ENCODE measurements around the gene ATF5. TPM values are rescaled to one million over a fixed set of nuclear protein-coding genes. Genes with fewer than 3 reads are reported as not detected.

Gene ATF5
- total and polyA plus RNA-seq, 10 of the 15 experiments (the other 5 are each of a cell fraction or from before 2014, with no cell fraction given) = 9.1 to 133 (median 24.0) TPM

DNA sequence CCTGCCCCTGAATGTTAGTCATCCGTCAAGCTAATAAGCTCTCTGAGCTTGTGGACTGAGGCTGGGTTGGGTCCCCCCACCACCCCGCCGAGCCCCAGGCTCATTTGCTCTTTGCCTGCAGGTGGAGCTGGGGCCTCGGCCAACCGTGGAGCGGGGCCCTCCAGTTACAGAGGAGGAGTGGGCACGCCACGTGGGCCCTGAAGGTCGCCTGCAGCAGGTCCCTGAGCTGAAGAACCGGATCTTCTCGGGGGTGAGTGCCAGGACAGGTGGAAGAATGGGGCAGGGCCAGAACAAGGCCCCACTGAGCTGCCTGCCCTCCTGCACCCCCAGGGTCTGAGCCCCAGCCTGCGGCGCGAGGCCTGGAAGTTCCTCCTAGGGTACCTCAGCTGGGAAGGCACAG, 46.4 kb upstream of the ATF5 start:
- ChIA-PET RAD21 (ENCODE audit: unreplicated experiment) (no interaction called here), CTCF (no interaction called here), POLR2A (interaction anchor here (1.0 kb wide), 2 partner anchors 11 to 24 kb away, joined by 3 read pairs; no protein-coding TSS in a partner anchor), SMC1A (ENCODE audit: uncharacterized antibody, unreplicated experiment) (interaction anchor here (1.0 to 1.1 kb wide), 2 partner anchors 12 to 29 kb away, joined by 3 read pairs; no protein-coding TSS in a partner anchor)
- intact Hi-C loops (cut with micrococcal nuclease; ENCODE audit: unreplicated experiment) (no loop called here), in situ Hi-C loops (cut with MboI) (loop anchor here (25.0 kb wide), 1 partner anchor 1245 kb away; the partner anchor contains the start of genes CA11 and DBP)
- no peak for ATAC-seq
- no peak overlapping the region for H3K27ac ChIP-seq (ENCODE audit: control insufficient read depth, insufficient read depth)
- no peaks in the 10 kb centered on the region; the same call in 2 of the 3 replicates for H3K9me3 ChIP-seq (replicated peaks; ENCODE audit: control insufficient read depth, insufficient read depth, low read length)
- H3K4me2 ChIP-seq (ENCODE audit: control insufficient read depth, insufficient read depth) = no peak overlapping the region
- WGBS (ENCODE audit: insufficient coverage, insufficient replicate concordance, low lambda C conversion rate, missing lambda C conversion rate) = 95% methylated on average over 14 of the region's 14 CpGs
- H2AFZ ChIP-seq (ENCODE audit: control insufficient read depth, low read depth, low read length) = no peak overlapping the region
- H4K20me1 ChIP-seq (ENCODE audit: control insufficient read depth, insufficient read depth) = no peaks in the 10 kb centered on the region
- no peaks in the 10 kb centered on the region for H3K27me3 ChIP-seq (replicated peaks in 1 of 2; ENCODE audit: control insufficient read depth in 2 of 2, insufficient read depth in 2 of 2, low read length in 1 of 2)
- no peak for TF ChIP-seq SMAD5 (IDR thresholded peaks at IDR 0.05; ENCODE audit: low read depth)
- no peak for TF ChIP-seq BRCA1 (IDR thresholded peaks at IDR 0.05; ENCODE audit: low read depth, low read length)
- no peak for TF ChIP-seq IKZF2 (IDR thresholded peaks at IDR 0.05)
- TF ChIP-seq, protein P1, sequence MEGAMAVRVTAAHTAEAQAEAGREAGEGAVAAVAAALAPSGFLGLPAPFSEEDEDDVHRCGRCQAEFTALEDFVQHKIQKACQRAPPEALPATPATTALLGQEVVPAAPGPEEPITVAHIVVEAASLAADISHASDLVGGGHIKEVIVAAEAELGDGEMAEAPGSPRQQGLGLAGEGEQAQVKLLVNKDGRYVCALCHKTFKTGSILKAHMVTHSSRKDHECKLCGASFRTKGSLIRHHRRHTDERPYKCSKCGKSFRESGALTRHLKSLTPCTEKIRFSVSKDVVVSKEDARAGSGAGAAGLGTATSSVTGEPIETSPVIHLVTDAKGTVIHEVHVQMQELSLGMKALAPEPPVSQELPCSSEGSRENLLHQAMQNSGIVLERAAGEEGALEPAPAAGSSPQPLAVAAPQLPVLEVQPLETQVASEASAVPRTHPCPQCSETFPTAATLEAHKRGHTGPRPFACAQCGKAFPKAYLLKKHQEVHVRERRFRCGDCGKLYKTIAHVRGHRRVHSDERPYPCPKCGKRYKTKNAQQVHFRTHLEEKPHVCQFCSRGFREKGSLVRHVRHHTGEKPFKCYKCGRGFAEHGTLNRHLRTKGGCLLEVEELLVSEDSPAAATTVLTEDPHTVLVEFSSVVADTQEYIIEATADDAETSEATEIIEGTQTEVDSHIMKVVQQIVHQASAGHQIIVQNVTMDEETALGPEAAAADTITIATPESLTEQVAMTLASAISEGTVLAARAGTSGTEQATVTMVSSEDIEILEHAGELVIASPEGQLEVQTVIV (IDR thresholded peaks at IDR 0.05; ENCODE audit: borderline replicate concordance, partially characterized antibody) = no peak
- TF ChIP-seq NR2C1 (IDR thresholded peaks at IDR 0.05) = no peak
- TF ChIP-seq, protein P2, sequence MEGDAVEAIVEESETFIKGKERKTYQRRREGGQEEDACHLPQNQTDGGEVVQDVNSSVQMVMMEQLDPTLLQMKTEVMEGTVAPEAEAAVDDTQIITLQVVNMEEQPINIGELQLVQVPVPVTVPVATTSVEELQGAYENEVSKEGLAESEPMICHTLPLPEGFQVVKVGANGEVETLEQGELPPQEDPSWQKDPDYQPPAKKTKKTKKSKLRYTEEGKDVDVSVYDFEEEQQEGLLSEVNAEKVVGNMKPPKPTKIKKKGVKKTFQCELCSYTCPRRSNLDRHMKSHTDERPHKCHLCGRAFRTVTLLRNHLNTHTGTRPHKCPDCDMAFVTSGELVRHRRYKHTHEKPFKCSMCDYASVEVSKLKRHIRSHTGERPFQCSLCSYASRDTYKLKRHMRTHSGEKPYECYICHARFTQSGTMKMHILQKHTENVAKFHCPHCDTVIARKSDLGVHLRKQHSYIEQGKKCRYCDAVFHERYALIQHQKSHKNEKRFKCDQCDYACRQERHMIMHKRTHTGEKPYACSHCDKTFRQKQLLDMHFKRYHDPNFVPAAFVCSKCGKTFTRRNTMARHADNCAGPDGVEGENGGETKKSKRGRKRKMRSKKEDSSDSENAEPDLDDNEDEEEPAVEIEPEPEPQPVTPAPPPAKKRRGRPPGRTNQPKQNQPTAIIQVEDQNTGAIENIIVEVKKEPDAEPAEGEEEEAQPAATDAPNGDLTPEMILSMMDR (IDR thresholded peaks at IDR 0.05 in 2 of 3, conservative IDR thresholded peaks at IDR 0.05 in 1 of 3; ENCODE audit: control insufficient read depth in 2 of 3, extremely low read depth in 1 of 3, insufficient read depth in 1 of 3, low read depth in 3 of 3, low read length in 3 of 3) = no peak
- TF ChIP-seq ETV6 (conservative IDR thresholded peaks at IDR 0.05 in 1 of 2, IDR thresholded peaks at IDR 0.05 in 1 of 2; ENCODE audit: borderline replicate concordance in 1 of 2, low read depth in 1 of 2) = no peak
- no peak for TF ChIP-seq FOXK2 (IDR thresholded peaks at IDR 0.05)
- TF ChIP-seq SKIL (IDR thresholded peaks at IDR 0.05; ENCODE audit: low read depth, poor library complexity, severe bottlenecking) = no peak
- TF ChIP-seq SPI1 (IDR thresholded peaks at IDR 0.05; ENCODE audit: borderline replicate concordance, insufficient read depth, low read depth, low read length) = no peak
- DNase-seq (ENCODE audit: low read depth, low spot score) = no peak
- no peak overlapping the region for H3K9ac ChIP-seq (ENCODE audit: control insufficient read depth, insufficient read depth, low read length)
- peaks cover 6% of the 10 kb centered on the region for H3K79me2 ChIP-seq (ENCODE audit: control insufficient read depth, insufficient read depth, low read length)
- peaks cover 12% of the 10 kb centered on the region for H3K4me1 ChIP-seq (ENCODE audit: control insufficient read depth, insufficient read depth, low read length)
- H3K4me3 ChIP-seq = no peak overlapping the region
- H3K36me3 ChIP-seq (ENCODE audit: control insufficient read depth in 2 of 2, insufficient read depth in 2 of 2, low read length in 1 of 2) = peaks cover 8 to 13% of the 10 kb centered on the region in 2 experiments
- BruUV-seq (replicated peaks) = no TSS peak
- no peak for FAIRE-seq
